Measurements from ENCODE around the gene UQCRC2.

- TF ChIP-seq CEBPB (IDR thresholded peaks at IDR 0.05; ENCODE audit: low read depth): no peak
- TF ChIP-seq SIN3A (IDR thresholded peaks at IDR 0.05; ENCODE audit: low read depth): no peak
- TF ChIP-seq CTCF (IDR thresholded peaks at IDR 0.05 in 2 of 3, conservative IDR thresholded peaks at IDR 0.05 in 1 of 3; ENCODE audit: borderline replicate concordance in 1 of 3, insufficient read depth in 1 of 3, low read depth in 2 of 3, low read length in 2 of 3): no peak
- no peak for TF ChIP-seq YY1 (IDR thresholded peaks at IDR 0.05; ENCODE audit: extremely low read depth, insufficient replicate concordance, low read depth, low read length)
- TF ChIP-seq MAX (IDR thresholded peaks at IDR 0.05): no peak
- no peak for TF ChIP-seq POLR2AphosphoS5 (IDR thresholded peaks at IDR 0.05; ENCODE audit: low read depth, low read length)
- no peak for TF ChIP-seq POLR2A (IDR thresholded peaks at IDR 0.05; ENCODE audit: borderline replicate concordance, extremely low read depth, insufficient read depth, insufficient read length)
- no peak for TF ChIP-seq EZH2 (IDR thresholded peaks at IDR 0.05)
Observed at GRCh38 chr16:21986692-21987246, 33.6 kb downstream of the UQCRC2 start.
